ENCODE data around the gene PC. TPM values are rescaled to one million over a fixed set of nuclear protein-coding genes. Genes with fewer than 3 reads are reported as not detected.

The PC gene
- total RNA-seq, 1 experiment from 2014 or later: 22.5 TPM

DNA sequence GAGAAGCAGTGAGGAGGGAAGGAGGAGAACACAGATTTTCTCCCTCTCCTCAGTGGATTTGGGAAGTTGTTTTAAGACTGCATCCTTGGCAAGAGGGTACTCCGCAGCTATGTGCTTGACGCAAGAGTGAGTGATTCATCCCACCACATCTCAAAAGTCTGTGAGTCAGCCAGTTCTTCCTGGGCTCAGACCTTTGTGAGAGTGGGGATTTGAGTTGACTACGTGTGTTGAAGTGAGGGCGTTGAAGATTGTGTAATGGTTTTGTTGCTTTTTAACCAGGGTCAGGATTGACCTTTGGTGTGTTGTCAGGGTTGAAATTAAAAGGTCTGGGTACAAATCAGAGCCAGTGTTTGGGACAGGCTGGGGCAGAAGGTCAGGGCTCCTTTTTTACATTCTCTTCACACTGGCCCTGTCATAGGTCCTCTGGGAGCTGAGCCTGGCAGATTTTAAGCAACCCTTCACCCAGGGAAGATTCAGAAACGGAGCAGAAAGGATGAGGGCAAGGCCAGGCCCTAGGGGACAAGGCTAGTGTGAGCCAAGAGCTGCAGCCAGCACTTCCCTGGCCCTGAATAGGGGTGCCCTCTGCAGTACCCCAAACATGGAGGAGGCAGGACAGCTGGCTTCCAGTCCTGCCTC, 12.7 kb upstream of the PC start:
- Mint-ChIP-seq H3K4me3 (ENCODE audit: unreplicated experiment) (peak overlapping the region; percentile 1), H3K27ac (ENCODE audit: unreplicated experiment) (peak overlapping the region; percentile 1), H3K36me3 (ENCODE audit: insufficient read depth, unreplicated experiment) (no peaks in the 10 kb centered on the region), H3K4me1 (ENCODE audit: low read depth, unreplicated experiment) (peaks cover 7% of the 10 kb centered on the region), H3K9me3 (ENCODE audit: unreplicated experiment) (no peaks in the 10 kb centered on the region), H3K27me3 (ENCODE audit: insufficient read depth, unreplicated experiment) (no peaks in the 10 kb centered on the region)
- CTCF ChIA-PET: interaction anchor here (0.5 to 1.8 kb wide), 3 partner anchors 10 to 505 kb away, joined by 3 to 8 read pairs (median 3); partner anchors contain the start of gene PC
- POLR2A ChIA-PET: interaction anchor here (0.6 to 1.0 kb wide), 2 partner anchors 115 to 317 kb away, joined by 4 to 7 read pairs; no protein-coding TSS in a partner anchor
- intact Hi-C loops (cut with micrococcal nuclease; ENCODE audit: unreplicated experiment): no loop called here
- Histone ChIP-seq H3K36me3 (ENCODE audit: control insufficient read depth, insufficient read depth, low read length) (no peaks in the 10 kb centered on the region), H3K4me3 (ENCODE audit: low read depth, low read length) (no peak overlapping the region), H3K27me3 (replicated peaks; ENCODE audit: control insufficient read depth, insufficient read depth, low read length) (no peaks in the 10 kb centered on the region), H3K9me3 (no peaks in the 10 kb centered on the region), H3K4me1 (peaks cover 29% of the 10 kb centered on the region)
- TF ChIP-seq, protein P1, sequence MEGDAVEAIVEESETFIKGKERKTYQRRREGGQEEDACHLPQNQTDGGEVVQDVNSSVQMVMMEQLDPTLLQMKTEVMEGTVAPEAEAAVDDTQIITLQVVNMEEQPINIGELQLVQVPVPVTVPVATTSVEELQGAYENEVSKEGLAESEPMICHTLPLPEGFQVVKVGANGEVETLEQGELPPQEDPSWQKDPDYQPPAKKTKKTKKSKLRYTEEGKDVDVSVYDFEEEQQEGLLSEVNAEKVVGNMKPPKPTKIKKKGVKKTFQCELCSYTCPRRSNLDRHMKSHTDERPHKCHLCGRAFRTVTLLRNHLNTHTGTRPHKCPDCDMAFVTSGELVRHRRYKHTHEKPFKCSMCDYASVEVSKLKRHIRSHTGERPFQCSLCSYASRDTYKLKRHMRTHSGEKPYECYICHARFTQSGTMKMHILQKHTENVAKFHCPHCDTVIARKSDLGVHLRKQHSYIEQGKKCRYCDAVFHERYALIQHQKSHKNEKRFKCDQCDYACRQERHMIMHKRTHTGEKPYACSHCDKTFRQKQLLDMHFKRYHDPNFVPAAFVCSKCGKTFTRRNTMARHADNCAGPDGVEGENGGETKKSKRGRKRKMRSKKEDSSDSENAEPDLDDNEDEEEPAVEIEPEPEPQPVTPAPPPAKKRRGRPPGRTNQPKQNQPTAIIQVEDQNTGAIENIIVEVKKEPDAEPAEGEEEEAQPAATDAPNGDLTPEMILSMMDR (IDR thresholded peaks at IDR 0.05; ENCODE audit: insufficient read depth in 1 of 2, low read depth in 1 of 2, low read length in 1 of 2, severe bottlenecking in 1 of 2, unreplicated experiment in 1 of 2): no peak
- peak; percentile 53 to 76 for DNase-seq
- BruUV-seq (replicated peaks): no TSS peak

DNA sequence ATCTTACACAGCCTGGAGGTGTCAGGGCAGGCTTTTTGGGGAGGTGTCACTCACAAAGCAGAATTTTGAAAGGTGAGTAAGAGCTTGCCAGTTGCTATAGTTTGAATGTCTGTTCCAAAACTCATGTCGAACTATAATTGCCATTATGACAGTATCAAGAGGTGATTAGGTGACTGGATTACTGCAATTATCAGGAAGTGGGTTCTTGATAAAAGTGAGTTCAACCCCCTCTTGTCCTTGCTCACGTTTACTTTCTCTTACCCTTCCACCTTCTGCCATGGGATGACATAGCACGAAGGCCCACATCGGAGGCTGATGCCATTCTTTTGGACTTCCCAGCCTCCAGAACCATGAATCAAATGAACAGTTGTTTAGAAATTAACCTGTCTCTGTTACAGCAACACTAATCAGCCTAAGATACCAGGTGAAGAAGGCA, 12.2 kb upstream of the PC start:
- intact Hi-C loops (cut with micrococcal nuclease; ENCODE audit: unreplicated experiment): no loop called here
- Mint-ChIP-seq H3K9me3 (ENCODE audit: unreplicated experiment) (no peaks in the 10 kb centered on the region), H3K27ac (ENCODE audit: unreplicated experiment) (peak overlapping the region; percentile 1), H3K4me1 (ENCODE audit: low read depth, unreplicated experiment) (peaks cover 8% of the 10 kb centered on the region), H3K27me3 (ENCODE audit: insufficient read depth, unreplicated experiment) (no peaks in the 10 kb centered on the region), H3K36me3 (ENCODE audit: insufficient read depth, unreplicated experiment) (no peaks in the 10 kb centered on the region), H3K4me3 (ENCODE audit: unreplicated experiment) (peak overlapping the region; percentile 1)
- Histone ChIP-seq H3K27me3 (replicated peaks; ENCODE audit: control insufficient read depth, insufficient read depth, low read length) (no peaks in the 10 kb centered on the region), H3K4me1 (peaks cover 34% of the 10 kb centered on the region), H3K9me3 (no peaks in the 10 kb centered on the region), H3K36me3 (ENCODE audit: control insufficient read depth, insufficient read depth, low read length) (no peaks in the 10 kb centered on the region), H3K4me3 (ENCODE audit: low read depth, low read length) (no peak overlapping the region)
- no TSS peak for BruUV-seq (replicated peaks)
- ChIA-PET CTCF (interaction anchor here (1.8 kb wide), 1 partner anchor 11 kb away, joined by 8 read pairs; the partner anchor contains the start of gene PC), POLR2A (interaction anchor here (0.6 kb wide), 1 partner anchor 316 kb away, joined by 7 read pairs; no protein-coding TSS in a partner anchor)
- DNase-seq: no peak
- TF ChIP-seq, protein P1 (IDR thresholded peaks at IDR 0.05; ENCODE audit: insufficient read depth in 1 of 2, low read depth in 1 of 2, low read length in 1 of 2, severe bottlenecking in 1 of 2, unreplicated experiment in 1 of 2): no peak

DNA sequence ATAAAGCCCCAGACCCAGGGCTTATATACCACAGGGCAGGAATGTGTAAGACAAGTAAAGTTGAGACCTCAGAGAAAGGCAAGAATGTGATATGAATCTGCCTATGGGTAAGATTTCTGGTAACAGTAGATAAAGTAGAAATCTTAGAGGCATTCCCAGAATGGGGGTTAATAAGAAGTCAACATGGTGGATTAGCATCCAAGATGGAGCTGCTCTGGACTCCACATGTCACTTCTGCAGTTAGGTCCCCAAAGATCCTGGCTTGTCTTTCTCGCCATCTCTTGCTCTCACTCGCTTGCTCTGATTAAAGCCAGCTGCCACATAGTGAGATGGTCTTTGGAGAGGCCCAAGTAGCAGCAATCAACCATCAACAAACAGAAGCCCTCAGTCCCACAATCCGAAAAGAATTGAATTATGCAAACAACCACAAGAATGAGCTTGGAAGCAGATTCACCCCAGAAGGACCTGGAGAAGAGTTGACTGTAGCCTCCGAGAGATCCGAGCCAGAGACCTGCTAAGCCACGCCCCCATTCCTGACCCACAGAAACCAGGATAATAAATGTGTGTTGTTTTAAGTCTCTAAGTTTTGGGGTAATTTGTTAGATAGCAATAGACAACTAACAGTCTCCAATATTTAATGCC, 11.5 kb upstream of the PC start:
- ChIA-PET CTCF (interaction anchor here (0.5 kb wide), 1 partner anchor 200 kb away, joined by 5 read pairs; no protein-coding TSS in a partner anchor), POLR2A (no interaction called here)
- H3K27me3 Mint-ChIP-seq (ENCODE audit: insufficient read depth, unreplicated experiment): no peaks in the 10 kb centered on the region
- no peak for DNase-seq
- H3K9me3 Mint-ChIP-seq (ENCODE audit: unreplicated experiment): no peaks in the 10 kb centered on the region
- no TSS peak for BruUV-seq (replicated peaks)
- Histone ChIP-seq H3K27me3 (replicated peaks; ENCODE audit: control insufficient read depth, insufficient read depth, low read length) (no peaks in the 10 kb centered on the region), H3K36me3 (ENCODE audit: control insufficient read depth, insufficient read depth, low read length) (no peaks in the 10 kb centered on the region), H3K4me1 (peaks cover 31% of the 10 kb centered on the region), H3K9me3 (no peaks in the 10 kb centered on the region), H3K4me3 (ENCODE audit: low read depth, low read length) (no peak overlapping the region)
- peaks cover 8% of the 10 kb centered on the region for H3K4me1 Mint-ChIP-seq (ENCODE audit: low read depth, unreplicated experiment)
- H3K27ac Mint-ChIP-seq (ENCODE audit: unreplicated experiment): no peak overlapping the region
- TF ChIP-seq, protein P1 (IDR thresholded peaks at IDR 0.05; ENCODE audit: insufficient read depth in 1 of 2, low read depth in 1 of 2, low read length in 1 of 2, severe bottlenecking in 1 of 2, unreplicated experiment in 1 of 2): no peak
- H3K4me3 Mint-ChIP-seq (ENCODE audit: unreplicated experiment): no peak overlapping the region
- intact Hi-C loops (cut with micrococcal nuclease; ENCODE audit: unreplicated experiment): no loop called here
- no peaks in the 10 kb centered on the region for H3K36me3 Mint-ChIP-seq (ENCODE audit: insufficient read depth, unreplicated experiment)

Data from Caco-2 (cell line).